ENCODE results near the gene RAB8B. TPM values are rescaled to one million over a fixed set of nuclear protein-coding genes. Genes with fewer than 3 reads are reported as not detected.

RAB8B gene
- total RNA-seq, 1 experiment from 2014 or later = 8.5 TPM

DNA sequence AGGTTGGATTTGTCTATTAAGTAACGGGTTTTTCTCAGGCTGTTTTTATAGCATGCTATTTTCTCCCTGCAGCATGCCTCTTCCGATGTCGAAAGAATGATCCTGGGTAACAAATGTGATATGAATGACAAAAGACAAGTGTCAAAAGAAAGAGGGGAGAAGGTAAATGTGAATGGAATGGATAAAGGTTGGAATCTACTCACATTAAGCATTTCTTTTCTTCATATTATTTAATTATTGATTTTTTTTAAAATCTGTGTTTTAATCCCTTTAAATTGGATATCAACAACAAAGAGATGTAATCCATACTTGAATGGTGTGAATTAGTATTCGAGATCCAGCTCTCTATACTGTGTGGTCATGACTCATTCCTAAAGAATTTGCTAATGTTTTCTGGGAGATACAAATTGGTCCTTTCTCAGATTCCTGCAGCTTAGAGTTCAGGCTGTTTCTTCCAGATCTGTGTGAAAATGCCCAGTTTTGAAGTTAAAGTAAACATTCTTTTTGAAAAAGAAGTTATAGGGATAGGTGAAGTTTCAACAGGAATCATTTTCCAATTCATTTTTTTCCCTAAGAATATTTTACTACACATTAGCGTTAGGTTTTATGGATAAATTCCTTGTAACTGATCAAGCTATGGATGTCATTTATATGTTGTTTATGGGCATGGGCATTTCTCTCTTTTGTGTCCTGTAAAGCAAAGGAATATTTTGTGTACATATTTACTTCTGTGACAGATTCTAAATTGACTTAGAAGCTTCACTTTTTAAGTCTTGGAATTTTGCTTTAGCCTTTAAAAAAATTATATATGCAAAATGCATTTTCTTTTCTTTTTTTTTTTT is 67.2 kb downstream of the RAB8B start:
- ChIA-PET CTCF (no interaction called here), POLR2A (ENCODE audit: unreplicated experiment) (interaction anchor here (0.6 kb wide), 1 partner anchor 24 kb away, joined by 3 read pairs; no protein-coding TSS in a partner anchor)
- H3K27me3 ChIP-seq (ENCODE audit: low read length) = no peaks in the 10 kb centered on the region
- intact Hi-C loops (cut with micrococcal nuclease) = no loop called here
- no peaks in the 10 kb centered on the region for H3K9me2 ChIP-seq (replicated peaks; ENCODE audit: low read length)
- no peak overlapping the region for H2AFZ ChIP-seq (ENCODE audit: low read length)
- no peak overlapping the region for H3K4me3 ChIP-seq (ENCODE audit: low read length)
- TF ChIP-seq, protein P1, sequence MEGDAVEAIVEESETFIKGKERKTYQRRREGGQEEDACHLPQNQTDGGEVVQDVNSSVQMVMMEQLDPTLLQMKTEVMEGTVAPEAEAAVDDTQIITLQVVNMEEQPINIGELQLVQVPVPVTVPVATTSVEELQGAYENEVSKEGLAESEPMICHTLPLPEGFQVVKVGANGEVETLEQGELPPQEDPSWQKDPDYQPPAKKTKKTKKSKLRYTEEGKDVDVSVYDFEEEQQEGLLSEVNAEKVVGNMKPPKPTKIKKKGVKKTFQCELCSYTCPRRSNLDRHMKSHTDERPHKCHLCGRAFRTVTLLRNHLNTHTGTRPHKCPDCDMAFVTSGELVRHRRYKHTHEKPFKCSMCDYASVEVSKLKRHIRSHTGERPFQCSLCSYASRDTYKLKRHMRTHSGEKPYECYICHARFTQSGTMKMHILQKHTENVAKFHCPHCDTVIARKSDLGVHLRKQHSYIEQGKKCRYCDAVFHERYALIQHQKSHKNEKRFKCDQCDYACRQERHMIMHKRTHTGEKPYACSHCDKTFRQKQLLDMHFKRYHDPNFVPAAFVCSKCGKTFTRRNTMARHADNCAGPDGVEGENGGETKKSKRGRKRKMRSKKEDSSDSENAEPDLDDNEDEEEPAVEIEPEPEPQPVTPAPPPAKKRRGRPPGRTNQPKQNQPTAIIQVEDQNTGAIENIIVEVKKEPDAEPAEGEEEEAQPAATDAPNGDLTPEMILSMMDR (conservative IDR thresholded peaks at IDR 0.05; ENCODE audit: low read depth, low read length) = no peak
- no peak for TF ChIP-seq EZH2 (IDR thresholded peaks at IDR 0.05; ENCODE audit: low read length, unreplicated experiment)
- TF ChIP-seq EZH2phosphoT487 (IDR thresholded peaks at IDR 0.05; ENCODE audit: borderline replicate concordance, low read length) = no peak
- H3K4me1 ChIP-seq (ENCODE audit: insufficient read depth, low read length) = peaks cover 15% of the 10 kb centered on the region
- H3F3A ChIP-seq (ENCODE audit: low read length, unreplicated experiment) = no peaks in the 10 kb centered on the region
- no TSS peak for BruUV-seq (replicated peaks)
- ATAC-seq (peak; percentile 81), DNase-seq (peak; percentile 65)
- H3K9me3 ChIP-seq (ENCODE audit: low read length) = no peaks in the 10 kb centered on the region
- no peaks in the 10 kb centered on the region for H4K20me1 ChIP-seq (ENCODE audit: low read length)
- 0 out of 2 replicates have a peak, but pooled peaks cover 8% of the 10 kb centered on the region for H3K36me3 ChIP-seq (ENCODE audit: low read depth, low read length)
- no peaks in the 10 kb centered on the region for H3K79me2 ChIP-seq (ENCODE audit: low read length)
- H3K27ac ChIP-seq (ENCODE audit: low read length) = no peak overlapping the region
- H3K4me2 ChIP-seq (ENCODE audit: low read length) = 0 out of 2 replicates have a peak overlapping the region, but pooled peaks have one; percentile 35
- H3K9ac ChIP-seq (ENCODE audit: low read length) = no peak overlapping the region

DNA sequence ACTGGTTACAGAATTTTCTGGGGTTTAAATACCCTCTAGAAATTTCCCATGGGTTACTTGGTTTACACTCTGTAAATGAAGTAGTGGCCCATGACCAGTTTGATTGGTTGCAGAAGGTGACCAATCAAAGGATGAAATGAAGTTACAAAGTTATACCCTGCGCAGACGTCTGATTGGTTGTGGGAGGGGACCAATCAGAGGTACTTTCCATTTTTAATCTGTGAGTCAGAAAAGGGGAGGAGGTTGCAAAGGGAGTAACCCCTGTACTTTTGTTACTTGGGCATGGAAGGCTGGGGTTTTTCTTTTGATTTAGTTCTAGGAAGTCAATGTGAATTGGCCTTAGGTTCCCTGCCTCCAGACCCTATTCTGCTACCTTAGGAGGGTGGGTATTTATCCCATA is 69.3 kb downstream of the RAB8B start:
- Histone ChIP-seq H3K4me1 (ENCODE audit: insufficient read depth, low read length) (peaks cover 12% of the 10 kb centered on the region), H3K79me2 (ENCODE audit: low read length) (no peaks in the 10 kb centered on the region), H3K9ac (ENCODE audit: low read length) (no peak overlapping the region), H3K9me2 (replicated peaks; ENCODE audit: low read length) (no peaks in the 10 kb centered on the region), H3K9me3 (ENCODE audit: low read length) (no peaks in the 10 kb centered on the region), H4K20me1 (ENCODE audit: low read length) (no peaks in the 10 kb centered on the region), H3K36me3 (ENCODE audit: low read depth, low read length) (0 out of 2 replicates have a peak, but pooled peaks cover 5% of the 10 kb centered on the region), H3K4me3 (ENCODE audit: low read length) (no peak overlapping the region), H3K27me3 (ENCODE audit: low read length) (no peaks in the 10 kb centered on the region), H3K27ac (ENCODE audit: low read length) (no peak overlapping the region), H3F3A (ENCODE audit: low read length, unreplicated experiment) (no peaks in the 10 kb centered on the region), H2AFZ (ENCODE audit: low read length) (no peak overlapping the region), H3K4me2 (ENCODE audit: low read length) (no peak overlapping the region)
- intact Hi-C loops (cut with micrococcal nuclease) = no loop called here
- ChIA-PET POLR2A (ENCODE audit: unreplicated experiment) (no interaction called here), CTCF (no interaction called here)
- BruUV-seq (replicated peaks) = no TSS peak
- no peak for DNase-seq
- no peak for TF ChIP-seq EZH2phosphoT487 (IDR thresholded peaks at IDR 0.05; ENCODE audit: borderline replicate concordance, low read length)
- TF ChIP-seq, protein P1 (conservative IDR thresholded peaks at IDR 0.05; ENCODE audit: low read depth, low read length) = no peak
- no peak for TF ChIP-seq EZH2 (IDR thresholded peaks at IDR 0.05; ENCODE audit: low read length, unreplicated experiment)
- ATAC-seq = no peak

DNA sequence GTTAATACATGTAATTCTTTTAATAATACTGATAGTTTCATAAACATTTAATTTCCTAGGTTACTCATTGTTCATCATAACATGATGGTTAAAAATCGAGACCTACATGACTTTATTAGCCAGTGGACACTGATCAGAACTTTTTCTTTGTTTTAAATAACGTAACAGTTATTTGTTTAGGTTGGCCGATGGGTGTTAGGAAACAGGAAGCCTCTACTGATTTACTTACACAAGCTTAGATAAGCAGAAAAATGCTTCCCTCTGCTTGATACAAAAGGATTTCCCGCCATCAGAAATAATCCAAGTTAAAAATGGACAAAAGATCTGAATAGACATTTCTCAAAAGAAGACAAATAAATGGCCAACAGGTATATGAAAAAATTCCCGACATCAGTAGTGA is 71.4 kb downstream of the RAB8B start:
- H3K36me3 ChIP-seq (ENCODE audit: low read depth, low read length) = 0 out of 2 replicates have a peak, but pooled peaks cover 5% of the 10 kb centered on the region
- H3K4me2 ChIP-seq (ENCODE audit: low read length) = no peak overlapping the region
- H3K27me3 ChIP-seq (ENCODE audit: low read length) = no peaks in the 10 kb centered on the region
- ChIA-PET CTCF (interaction anchor here (1.0 kb wide), 1 partner anchor 95 kb away, joined by 4 read pairs; no protein-coding TSS in a partner anchor), POLR2A (ENCODE audit: unreplicated experiment) (interaction anchor here (0.5 kb wide), 1 partner anchor 16 kb away, joined by 9 read pairs; no protein-coding TSS in a partner anchor)
- no peaks in the 10 kb centered on the region for H3K9me3 ChIP-seq (ENCODE audit: low read length)
- peaks cover 12% of the 10 kb centered on the region for H3K4me1 ChIP-seq (ENCODE audit: insufficient read depth, low read length)
- no peaks in the 10 kb centered on the region for H3F3A ChIP-seq (ENCODE audit: low read length, unreplicated experiment)
- H3K27ac ChIP-seq (ENCODE audit: low read length) = no peak overlapping the region
- no peaks in the 10 kb centered on the region for H4K20me1 ChIP-seq (ENCODE audit: low read length)
- no peaks in the 10 kb centered on the region for H3K79me2 ChIP-seq (ENCODE audit: low read length)
- intact Hi-C loops (cut with micrococcal nuclease) = no loop called here
- no peak overlapping the region for H3K9ac ChIP-seq (ENCODE audit: low read length)
- TF ChIP-seq EZH2 (IDR thresholded peaks at IDR 0.05; ENCODE audit: low read length, unreplicated experiment) = no peak
- TF ChIP-seq EZH2phosphoT487 (IDR thresholded peaks at IDR 0.05; ENCODE audit: borderline replicate concordance, low read length) = no peak
- TF ChIP-seq, protein P1 (conservative IDR thresholded peaks at IDR 0.05; ENCODE audit: low read depth, low read length) = no peak
- DNase-seq = no peak
- H3K4me3 ChIP-seq (ENCODE audit: low read length) = no peak overlapping the region
- H3K9me2 ChIP-seq (replicated peaks; ENCODE audit: low read length) = no peaks in the 10 kb centered on the region
- no peak overlapping the region for H2AFZ ChIP-seq (ENCODE audit: low read length)
- no TSS peak for BruUV-seq (replicated peaks)
- ATAC-seq = no peak
